ENCODE data around the gene SLC25A41. TPM values are rescaled to one million over a fixed set of nuclear protein-coding genes. Genes with fewer than 3 reads are reported as not detected.

SLC25A41 gene
- total and polyA plus RNA-seq, 9 of the 15 experiments (the other 6 are each of a cell fraction or from before 2014, with no cell fraction given) = 0.08 to 4.2 (median 1.6) TPM

DNA sequence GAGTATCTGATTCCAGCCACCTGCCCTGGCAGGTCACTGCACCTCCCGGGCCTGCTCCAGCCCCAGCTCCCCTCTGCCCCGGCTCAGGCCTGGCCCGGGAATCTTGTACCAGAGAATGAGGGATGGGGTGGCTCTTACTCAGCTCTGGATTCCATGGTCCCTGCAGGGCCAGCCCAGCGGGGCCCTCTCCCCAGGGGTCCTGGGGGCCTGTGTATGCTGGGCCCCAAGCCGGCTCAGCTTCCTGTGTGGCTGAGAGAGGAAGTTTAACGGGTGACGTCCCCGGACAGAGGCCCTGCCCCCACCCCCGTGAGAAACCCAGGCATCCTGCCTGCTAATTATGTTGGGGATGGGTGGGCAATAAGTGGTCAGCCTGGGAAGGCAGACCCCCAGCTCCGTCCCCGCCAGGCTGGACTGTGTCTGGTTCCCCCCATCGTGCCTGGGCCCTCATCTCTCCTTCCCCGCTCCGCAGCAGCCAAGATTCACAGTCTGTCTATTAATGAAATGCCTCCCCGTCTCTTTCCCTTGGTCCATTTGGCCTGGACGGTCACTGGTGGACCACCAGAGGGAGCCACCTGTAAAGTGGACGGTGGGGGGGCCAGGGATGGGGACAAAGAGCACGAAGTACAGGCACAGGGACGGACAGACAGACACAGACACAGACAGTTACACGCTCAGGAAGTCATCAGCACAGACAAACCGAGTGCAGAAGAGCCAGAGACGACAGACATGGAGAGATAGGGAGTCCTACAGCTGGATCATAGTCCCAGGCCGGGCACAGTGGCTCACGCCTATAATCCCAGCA is 48.2 kb upstream of the SLC25A41 start, which contains the start of gene DENND1C (continued):
- TF ChIP-seq, protein P1, sequence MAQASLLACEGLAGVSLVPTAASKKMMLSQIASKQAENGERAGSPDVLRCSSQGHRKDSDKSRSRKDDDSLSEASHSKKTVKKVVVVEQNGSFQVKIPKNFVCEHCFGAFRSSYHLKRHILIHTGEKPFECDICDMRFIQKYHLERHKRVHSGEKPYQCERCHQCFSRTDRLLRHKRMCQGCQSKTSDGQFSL (CRISPR knock-in tag; IDR thresholded peaks at IDR 0.05) = peak; percentile 100
- TF ChIP-seq, protein P1 (tag; IDR thresholded peaks at IDR 0.05) = peak in 1 of 2 experiments; percentile 97; a peak in 2 of 4 replicates
- TF ChIP-seq PTRF (tag; IDR thresholded peaks at IDR 0.05) (no peak), WHSC1 (IDR thresholded peaks at IDR 0.05; ENCODE audit: low read length) (no peak), SPI1 (IDR thresholded peaks at IDR 0.05; ENCODE audit: borderline replicate concordance, low read depth, low read length) (peak; percentile 27; the same call in 1 of the 2 replicates), MYC (IDR thresholded peaks at IDR 0.05; ENCODE audit: low read depth, low read length) (peak; percentile 50; the same call in 1 of the 2 replicates), MYC (CRISPR knock-in tag; IDR thresholded peaks at IDR 0.05; ENCODE audit: borderline replicate concordance, low read depth) (no peak), ZNF561 (CRISPR knock-in tag; conservative IDR thresholded peaks at IDR 0.05) (no peak), NBN (IDR thresholded peaks at IDR 0.05; ENCODE audit: low read depth) (0 out of 2 replicates have a peak, but pooled peaks have one; percentile 17), TAF1 (IDR thresholded peaks at IDR 0.05; ENCODE audit: control insufficient read depth, extremely low read depth, insufficient read depth, low read length, severe bottlenecking) (no peak), CBX1 (IDR thresholded peaks at IDR 0.05; ENCODE audit: low read depth) (no peak), PHF8 (IDR thresholded peaks at IDR 0.05; ENCODE audit: borderline replicate concordance, low read length) (peak; percentile 15; the same call in 1 of the 2 replicates), CEBPG (CRISPR knock-in tag; IDR thresholded peaks at IDR 0.05) (no peak), CEBPG (tag; conservative IDR thresholded peaks at IDR 0.05 in 1 of 2, IDR thresholded peaks at IDR 0.05 in 1 of 2) (no peak), ETV6 (IDR thresholded peaks at IDR 0.05; ENCODE audit: borderline replicate concordance in 1 of 2, low read depth in 2 of 2, low read length in 1 of 2) (no peak), ETV6 (CRISPR knock-in tag; IDR thresholded peaks at IDR 0.05; ENCODE audit: borderline replicate concordance) (no peak), ZNF12 (CRISPR knock-in tag; IDR thresholded peaks at IDR 0.05) (no peak), ZFP30 (CRISPR knock-in tag; IDR thresholded peaks at IDR 0.05; ENCODE audit: borderline replicate concordance) (no peak), XRCC3 (IDR thresholded peaks at IDR 0.05) (no peak), DACH1 (IDR thresholded peaks at IDR 0.05; ENCODE audit: partially characterized antibody) (no peak)
- TF ChIP-seq, protein P2, sequence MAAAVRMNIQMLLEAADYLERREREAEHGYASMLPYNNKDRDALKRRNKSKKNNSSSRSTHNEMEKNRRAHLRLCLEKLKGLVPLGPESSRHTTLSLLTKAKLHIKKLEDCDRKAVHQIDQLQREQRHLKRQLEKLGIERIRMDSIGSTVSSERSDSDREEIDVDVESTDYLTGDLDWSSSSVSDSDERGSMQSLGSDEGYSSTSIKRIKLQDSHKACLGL (CRISPR knock-in tag; IDR thresholded peaks at IDR 0.05; ENCODE audit: borderline replicate concordance, poor library complexity, severe bottlenecking) = no peak
- TF ChIP-seq, protein P3, sequence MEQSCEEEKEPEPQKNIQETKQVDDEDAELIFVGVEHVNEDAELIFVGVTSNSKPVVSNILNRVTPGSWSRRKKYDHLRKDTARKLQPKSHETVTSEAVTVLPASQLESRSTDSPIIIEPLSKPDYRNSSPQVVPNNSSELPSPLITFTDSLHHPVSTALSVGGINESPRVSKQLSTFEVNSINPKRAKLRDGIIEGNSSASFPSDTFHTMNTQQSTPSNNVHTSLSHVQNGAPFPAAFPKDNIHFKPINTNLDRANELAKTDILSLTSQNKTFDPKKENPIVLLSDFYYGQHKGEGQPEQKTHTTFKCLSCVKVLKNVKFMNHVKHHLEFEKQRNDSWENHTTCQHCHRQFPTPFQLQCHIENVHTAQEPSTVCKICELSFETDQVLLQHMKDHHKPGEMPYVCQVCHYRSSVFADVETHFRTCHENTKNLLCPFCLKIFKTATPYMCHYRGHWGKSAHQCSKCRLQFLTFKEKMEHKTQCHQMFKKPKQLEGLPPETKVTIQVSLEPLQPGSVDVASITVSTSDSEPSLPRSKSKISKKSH (CRISPR knock-in tag; IDR thresholded peaks at IDR 0.05) = no peak
- TF ChIP-seq, protein P4, sequence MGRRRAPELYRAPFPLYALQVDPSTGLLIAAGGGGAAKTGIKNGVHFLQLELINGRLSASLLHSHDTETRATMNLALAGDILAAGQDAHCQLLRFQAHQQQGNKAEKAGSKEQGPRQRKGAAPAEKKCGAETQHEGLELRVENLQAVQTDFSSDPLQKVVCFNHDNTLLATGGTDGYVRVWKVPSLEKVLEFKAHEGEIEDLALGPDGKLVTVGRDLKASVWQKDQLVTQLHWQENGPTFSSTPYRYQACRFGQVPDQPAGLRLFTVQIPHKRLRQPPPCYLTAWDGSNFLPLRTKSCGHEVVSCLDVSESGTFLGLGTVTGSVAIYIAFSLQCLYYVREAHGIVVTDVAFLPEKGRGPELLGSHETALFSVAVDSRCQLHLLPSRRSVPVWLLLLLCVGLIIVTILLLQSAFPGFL (CRISPR knock-in tag; IDR thresholded peaks at IDR 0.05) = no peak
